Hepatocyte (in vitro differentiated cells): ENCODE results near the gene CLIP2. TPM values are rescaled to one million over a fixed set of nuclear protein-coding genes. Genes with fewer than 3 reads are reported as not detected.

ENCODE experiments used
- DNase-seq: peaks from one replicate; pipeline ENCODE4 v3.0.0-alpha.2; 2016; ENCODE audit warnings: low spot score
- H2AFZ ChIP-seq: fragments of 200-600 bp; sonication (generic); 2 replicates; pipeline ENCODE4 v1.6.0; 2016; ENCODE audit warnings: antibody characterized with exemption, mild to moderate bottlenecking
- H3K27ac ChIP-seq: fragments of 200-600 bp; sonication (generic); 2 replicates; pipeline ENCODE4 v1.5.1; 2016; ENCODE audit warnings: mild to moderate bottlenecking
- H3K27me3 ChIP-seq: fragments of 200-600 bp; sonication (generic); 2 replicates; pipeline ENCODE4 v1.6.1; 2016
- H3K36me3 ChIP-seq: fragments of 200-600 bp; sonication (generic); replicated peaks from 2 replicates; pipeline ENCODE4 v1.5.1; 2016; ENCODE audit warnings: low read depth; ENCODE audit not compliant: insufficient read depth
- H3K4me1 ChIP-seq: fragments of 200-600 bp; sonication (generic); 2 replicates; pipeline ENCODE4 v1.5.1; 2016; ENCODE audit warnings: mild to moderate bottlenecking, moderate library complexity; ENCODE audit not compliant: insufficient read depth
- H3K4me2 ChIP-seq: fragments of 200-600 bp; sonication (generic); 2 replicates; pipeline ENCODE4 v1.6.0; 2016
- H3K4me3 ChIP-seq: fragments of 200-600 bp; sonication (generic); 2 replicates; pipeline ENCODE4 v1.5.1; 2016; ENCODE audit warnings: mild to moderate bottlenecking
- H3K79me2 ChIP-seq: fragments of 200-600 bp; sonication (generic); 2 replicates; pipeline ENCODE4 v1.6.0; 2017; ENCODE audit warnings: mild to moderate bottlenecking
- H3K9me2 ChIP-seq: fragments of 200-600 bp; sonication (generic); replicated peaks from 2 replicates; pipeline ENCODE4 v1.6.0; 2017; ENCODE audit warnings: mild to moderate bottlenecking; ENCODE audit not compliant: insufficient read depth
- H3K9me3 ChIP-seq: fragments of 200-600 bp; sonication (generic); 2 replicates; pipeline ENCODE4 v1.5.1; 2016; ENCODE audit warnings: low read depth, mild to moderate bottlenecking
- H4K20me1 ChIP-seq: fragments of 200-600 bp; sonication (generic); 2 replicates; pipeline ENCODE4 v1.6.0; 2016; ENCODE audit warnings: mild to moderate bottlenecking; ENCODE audit not compliant: insufficient read depth, poor library complexity, severe bottlenecking
- CTCF ChIP-seq: fragments of 200-600 bp; sonication (generic); IDR thresholded peaks from 2 replicates; pipeline ENCODE4 v1.5.1; 2016; ENCODE audit warnings: antibody characterized with exemption, mild to moderate bottlenecking; ENCODE audit not compliant: poor library complexity
- EZH2 ChIP-seq: fragments of 200-600 bp; sonication (generic); IDR thresholded peaks from 2 replicates; pipeline ENCODE4 v1.6.1; 2016; ENCODE audit warnings: antibody characterized with exemption, mild to moderate bottlenecking, borderline replicate concordance
- EZH2phosphoT487 ChIP-seq: fragments of 200-600 bp; sonication (generic); IDR thresholded peaks from one replicate; pipeline ENCODE4 v1.6.1; 2018; ENCODE audit warnings: antibody characterized with exemption, mild to moderate bottlenecking, low read depth, moderate library complexity; ENCODE audit not compliant: unreplicated experiment, severe bottlenecking
- WGBS: methylation state at CpG from one replicate; pipeline ENCODE4 v1.1.6; 2016; ENCODE audit warnings: low lambda C conversion rate; ENCODE audit errors: missing lambda C conversion rate; 5-methylcytosine and 5-hydroxymethylcytosine counted together
- polyA plus RNA-seq: library from polyadenylated mRNA; unstranded; fragments of >200 nt; fragmentation: Nextera tagmentation; extraction: Ambion mirVana; gene quantifications from 2 replicates; pipeline ENCODE4 v1.2.1, GENCODE V29; 2016
- total RNA-seq: library from RNA; depleted of rRNA; stranded (reverse); fragments of >200 nt; gene quantifications from 2 replicates; pipeline ENCODE4 v1.2.3, GENCODE V29; 2014

Gene CLIP2
- total and polyA plus RNA-seq, 2 experiments from 2014 or later, result 17.9 to 28.5 TPM

DNA sequence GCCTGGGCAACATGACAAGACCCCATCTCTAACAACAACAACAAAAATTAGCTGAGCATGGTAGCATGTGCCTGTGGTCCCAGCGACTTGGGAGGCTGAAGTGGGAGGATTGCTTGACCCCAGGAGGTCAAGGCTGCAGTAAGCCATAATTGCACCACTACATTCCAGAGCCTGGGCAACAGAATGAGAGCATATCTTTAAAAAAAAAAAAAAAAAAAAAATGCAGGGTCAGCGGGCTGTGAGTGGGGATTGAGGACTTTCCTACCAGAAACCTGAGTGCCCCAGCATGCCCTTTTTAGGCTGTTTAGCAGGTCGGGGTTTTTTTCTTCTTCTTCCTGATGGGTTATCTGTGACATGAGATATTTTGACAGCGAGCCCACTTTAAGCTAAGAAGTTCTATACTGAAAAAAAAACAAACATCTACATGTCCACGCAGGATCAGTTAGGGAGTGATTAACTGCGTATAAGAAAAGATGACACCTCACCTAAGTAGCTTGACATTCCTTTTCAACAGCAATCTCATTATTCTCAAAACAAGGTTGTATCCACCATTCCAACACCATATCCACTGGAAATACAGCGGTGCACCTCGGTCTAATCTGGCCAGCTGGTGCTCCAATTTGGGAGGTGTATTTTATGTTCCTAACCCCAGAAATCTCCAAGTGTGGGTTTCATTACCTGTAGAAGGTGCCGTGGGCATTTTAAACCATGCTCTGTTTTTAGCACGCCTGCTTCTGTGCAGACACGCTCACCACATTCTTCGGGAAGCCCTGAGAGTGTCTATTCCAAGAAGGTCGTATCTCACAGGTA lies 21.2 kb upstream of the CLIP2 start:
- no peaks in the 10 kb centered on the region for H3K9me3 ChIP-seq
- no peaks in the 10 kb centered on the region for H3K9me2 ChIP-seq
- H3K4me2 ChIP-seq, result no peak overlapping the region
- H3K27me3 ChIP-seq, result no peaks in the 10 kb centered on the region
- TF ChIP-seq EZH2phosphoT487 (no peak), CTCF (no peak), EZH2 (no peak)
- no peaks in the 10 kb centered on the region for H3K36me3 ChIP-seq
- H2AFZ ChIP-seq, result no peak overlapping the region
- no peak overlapping the region for H3K4me3 ChIP-seq
- H3K79me2 ChIP-seq, result no peaks in the 10 kb centered on the region
- H3K27ac ChIP-seq, result no peak overlapping the region
- 67% methylated on average over 13 of the region's 13 CpGs for WGBS
- no peak for DNase-seq
- H3K4me1 ChIP-seq, result no peaks in the 10 kb centered on the region
- no peaks in the 10 kb centered on the region for H4K20me1 ChIP-seq

GRCh38 chr7:74269757-74270277 lies 19.4 kb upstream of the CLIP2 start:
- no peaks in the 10 kb centered on the region for H3K27me3 ChIP-seq
- H3K9me3 ChIP-seq, result no peaks in the 10 kb centered on the region
- no peaks in the 10 kb centered on the region for H3K4me1 ChIP-seq
- 2% methylated on average over 17 of the region's 17 CpGs for WGBS
- TF ChIP-seq CTCF (no peak), EZH2phosphoT487 (no peak), EZH2 (no peak)
- peak overlapping the region; percentile 39 for H3K4me3 ChIP-seq
- peak; percentile 72 for DNase-seq
- no peaks in the 10 kb centered on the region for H4K20me1 ChIP-seq
- no peaks in the 10 kb centered on the region for H3K79me2 ChIP-seq
- H3K36me3 ChIP-seq, result no peaks in the 10 kb centered on the region
- peak overlapping the region; percentile 62 for H2AFZ ChIP-seq
- no peak overlapping the region for H3K27ac ChIP-seq
- H3K9me2 ChIP-seq, result no peaks in the 10 kb centered on the region
- peak overlapping the region; percentile 74 for H3K4me2 ChIP-seq

GRCh38 chr7:74271742-74272141 lies 17.5 kb upstream of the CLIP2 start:
- no peaks in the 10 kb centered on the region for H3K9me3 ChIP-seq
- no peak for TF ChIP-seq CTCF
- no peak for TF ChIP-seq EZH2phosphoT487
- no peak for TF ChIP-seq EZH2
- no peak overlapping the region for H3K4me2 ChIP-seq
- WGBS, result 95% methylated on average over 6 of the region's 6 CpGs
- no peak overlapping the region for H3K4me3 ChIP-seq
- H3K36me3 ChIP-seq, result no peaks in the 10 kb centered on the region
- no peaks in the 10 kb centered on the region for H4K20me1 ChIP-seq
- H3K27ac ChIP-seq, result peak overlapping the region; percentile 61
- no peaks in the 10 kb centered on the region for H3K9me2 ChIP-seq
- no peak overlapping the region for H2AFZ ChIP-seq
- no peaks in the 10 kb centered on the region for H3K4me1 ChIP-seq
- no peaks in the 10 kb centered on the region for H3K27me3 ChIP-seq
- DNase-seq, result no peak
- no peaks in the 10 kb centered on the region for H3K79me2 ChIP-seq
